Activated naive CD4-positive, alpha-beta T cell treated with anti-CD3 and anti-CD28 coated beads, Interleukin-2, amount 50 U/mL, for 72 hours (primary cell): Measurements from ENCODE around the gene SLC24A1. TPM values are rescaled to one million over a fixed set of nuclear protein-coding genes. Genes with fewer than 3 reads are reported as not detected.

Source experiments
- ATAC-seq, 2 donors: fragments of 150-1000 bp; cut with Tn5 transposase; 2 replicates each; pipeline ENCODE4 v1.10.0; 2021; ENCODE audit warnings: mild to moderate bottlenecking in 2 of 2, moderate library complexity in 2 of 2
- DNase-seq, 2 donors: peaks; one replicate each; pipeline ENCODE4 v3.0.0; 2021 to 2022; ENCODE audit warnings: low spot score in 2 of 2
- H3K27ac Mint-ChIP-seq, 2 donors: one replicate each; pipeline ENCODE4 v1.8.0; 2022; ENCODE audit warnings: mild to moderate bottlenecking in 2 of 2, mixed read lengths in 2 of 2
- H3K36me3 Mint-ChIP-seq, 2 donors: one replicate each; pipeline ENCODE4 v1.8.0; 2022; ENCODE audit warnings: mixed read lengths in 2 of 2
- H3K9me3 Mint-ChIP-seq, 2 donors: one replicate each; pipeline ENCODE4 v1.8.0; 2022; ENCODE audit warnings: mixed read lengths in 2 of 2
- total RNA-seq, 2 donors: library from RNA; stranded (reverse); gene quantifications; one replicate each; pipeline ENCODE4 v1.2.3, GENCODE V29; 2022

SLC24A1 gene
- total RNA-seq, 2 donors from 2014 or later, result 6.4 to 11.0 TPM

DNA sequence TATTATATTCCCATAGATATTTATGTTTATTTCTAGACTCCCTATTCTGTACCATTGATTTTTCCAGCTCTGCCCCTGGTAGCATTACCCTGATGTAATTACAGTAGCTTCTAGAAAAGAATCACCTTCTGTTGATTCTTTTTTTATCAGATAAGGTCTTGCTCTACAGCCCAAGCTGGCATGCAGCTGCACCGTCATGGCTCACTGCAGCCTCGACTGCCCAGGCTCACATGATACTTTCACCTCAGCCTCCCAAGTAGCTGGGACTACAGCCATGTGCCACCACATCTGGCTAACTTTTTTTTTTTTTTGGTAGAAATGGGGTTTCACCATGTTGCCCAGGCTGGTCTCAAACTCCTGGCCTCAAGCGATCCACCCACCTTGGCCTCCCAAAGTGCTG lies 41.8 kb downstream of the SLC24A1 start:
- Mint-ChIP-seq H3K9me3 (no peaks in the 10 kb centered on the region), H3K36me3 (no peaks in the 10 kb centered on the region), H3K27ac (peak overlapping the region in 1 of 2 donors; percentile 61)
- no peak for ATAC-seq
- no peak for DNase-seq

DNA sequence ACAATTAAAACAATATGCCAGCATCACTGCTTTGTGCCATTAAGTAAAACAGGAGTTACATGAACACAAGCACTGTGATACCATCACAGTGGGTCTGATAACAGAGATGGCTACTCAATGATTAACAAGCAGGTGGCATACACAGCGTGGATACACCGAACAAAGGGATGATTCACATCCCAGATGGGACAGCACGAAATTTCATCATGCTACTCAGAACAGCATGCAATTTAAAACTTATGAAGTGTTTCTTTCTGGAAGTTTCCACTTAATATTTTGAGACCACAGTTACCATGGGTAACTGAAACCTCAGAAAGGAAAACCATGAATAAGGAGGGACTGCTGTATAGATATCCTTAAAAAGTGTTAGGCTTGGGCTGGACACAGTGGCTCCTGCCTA lies 44.5 kb downstream of the SLC24A1 start:
- Mint-ChIP-seq H3K36me3 (no peaks in the 10 kb centered on the region), H3K9me3 (no peaks in the 10 kb centered on the region), H3K27ac (peak overlapping the region in 1 of 2 donors; percentile 74)
- no peak for DNase-seq
- ATAC-seq, result peak in 1 of 2 donors; percentile 55

DNA sequence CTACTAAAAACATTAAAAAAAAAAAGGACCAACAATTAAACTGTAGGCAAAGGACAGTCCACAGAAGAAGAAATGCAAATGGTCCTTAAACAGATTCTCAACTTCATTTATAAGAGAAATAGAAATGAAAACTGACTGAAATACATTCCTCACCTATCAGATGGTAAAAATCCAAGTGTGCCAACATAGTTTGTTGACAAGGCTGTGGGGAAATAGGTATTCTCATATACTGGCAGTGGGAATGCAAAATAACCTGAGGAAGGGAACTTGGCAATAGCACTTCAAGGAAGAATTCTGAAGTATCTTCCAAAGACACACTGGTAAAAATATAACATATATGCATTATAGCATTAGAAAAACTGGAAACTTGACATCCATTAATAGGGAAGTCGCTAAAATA lies 53.8 kb downstream of the SLC24A1 start:
- Mint-ChIP-seq H3K9me3 (no peaks in the 10 kb centered on the region), H3K27ac (peak overlapping the region in 1 of 2 donors; percentile 72), H3K36me3 (no peaks in the 10 kb centered on the region)
- DNase-seq (no peak), ATAC-seq (no peak)

DNA sequence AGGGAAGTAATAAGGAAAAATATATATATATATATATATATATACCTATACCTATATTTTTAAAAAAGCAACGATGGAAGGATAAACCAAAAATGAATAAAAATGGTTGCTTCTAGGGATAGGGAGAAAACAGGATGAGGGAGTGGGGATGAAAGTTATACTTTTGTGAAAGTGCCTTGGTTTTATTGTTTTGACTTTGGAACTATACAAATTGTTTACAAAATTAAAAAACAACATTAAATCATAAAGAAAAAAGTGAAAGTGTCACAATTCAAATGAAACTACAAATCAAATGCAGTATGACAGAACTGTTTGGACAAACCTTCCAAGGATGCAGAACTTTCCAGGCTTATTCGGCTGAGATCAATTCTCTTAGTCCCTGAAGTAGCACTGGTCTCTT lies 54.4 kb downstream of the SLC24A1 start:
- no peak for ATAC-seq
- no peaks in the 10 kb centered on the region for H3K36me3 Mint-ChIP-seq
- H3K9me3 Mint-ChIP-seq, result no peaks in the 10 kb centered on the region
- DNase-seq, result no peak
- H3K27ac Mint-ChIP-seq, result no peak overlapping the region

DNA sequence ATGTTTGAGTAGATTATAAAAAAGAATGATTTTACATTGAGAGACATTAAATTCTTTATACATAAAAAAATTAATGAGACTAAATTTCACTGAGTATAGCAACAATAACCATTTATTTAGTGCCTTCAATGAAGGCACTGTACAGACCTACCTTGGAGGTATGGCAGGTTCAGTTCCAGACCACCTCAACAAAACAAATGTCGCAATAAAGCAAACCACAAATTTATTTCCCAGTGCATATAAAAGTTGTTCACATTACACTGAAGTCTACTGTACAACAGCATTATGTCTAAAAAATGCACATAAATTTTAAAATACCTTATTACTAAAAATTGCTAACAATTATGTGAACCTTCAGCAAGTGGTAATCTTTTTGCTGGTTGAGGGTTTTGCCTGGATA lies 58.8 kb downstream of the SLC24A1 start:
- H3K36me3 Mint-ChIP-seq, result peaks cover 0 to 6% of the 10 kb centered on the region in 2 donors
- no peak for ATAC-seq
- DNase-seq, result no peak
- H3K9me3 Mint-ChIP-seq, result no peaks in the 10 kb centered on the region
- no peak overlapping the region for H3K27ac Mint-ChIP-seq

DNA sequence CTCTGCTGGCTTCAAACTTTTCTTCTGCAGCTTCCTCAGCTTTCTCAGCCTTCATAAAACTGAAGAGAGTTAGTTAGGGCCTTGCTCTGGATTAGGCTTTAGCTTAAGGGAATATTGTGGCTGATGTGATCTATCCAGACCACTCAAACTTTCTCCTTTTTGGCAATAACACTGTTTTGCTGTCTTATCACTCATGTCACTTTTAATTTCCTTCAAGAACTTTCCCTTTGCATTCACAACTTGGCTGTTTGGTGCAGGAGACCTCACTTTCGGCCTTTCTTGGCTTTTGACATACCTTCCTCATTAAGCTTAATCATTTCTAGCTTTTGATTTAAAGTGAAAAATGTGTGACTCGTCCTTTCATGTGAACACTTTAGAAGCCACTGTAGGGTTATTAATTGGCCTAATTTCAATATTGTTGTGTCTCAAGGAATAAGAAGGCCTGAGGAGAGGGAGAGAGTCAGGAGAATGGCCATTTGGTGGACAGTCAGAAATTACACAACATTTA lies 60.7 kb downstream of the SLC24A1 start:
- DNase-seq (no peak), ATAC-seq (peak; percentile 29 to 74)
- Mint-ChIP-seq H3K9me3 (peaks cover 0 to 3% of the 10 kb centered on the region in 2 donors), H3K36me3 (peaks cover 0 to 16% of the 10 kb centered on the region in 2 donors), H3K27ac (no peak overlapping the region)

DNA sequence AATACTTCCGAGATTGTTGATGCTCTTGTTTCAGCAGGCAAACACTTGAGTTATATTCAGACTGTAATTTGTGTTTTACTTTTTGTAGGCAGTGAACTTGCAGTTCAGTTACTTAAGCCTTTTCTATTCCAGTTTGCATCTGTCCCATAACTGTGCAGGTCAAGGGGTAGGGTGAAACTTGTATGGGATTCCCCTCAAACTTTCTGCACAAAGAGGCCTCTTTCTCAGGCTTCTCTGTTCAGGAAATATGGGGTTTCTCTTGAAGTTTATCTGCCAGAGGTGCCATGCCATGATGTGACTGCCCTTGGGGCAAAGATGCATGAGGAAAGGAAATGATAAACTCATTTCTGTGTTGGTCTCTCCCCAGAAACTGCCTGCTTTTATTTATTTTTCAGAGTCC lies 66.7 kb downstream of the SLC24A1 start:
- DNase-seq (no peak), ATAC-seq (no peak)
- no peak overlapping the region for H3K27ac Mint-ChIP-seq
- H3K36me3 Mint-ChIP-seq, result peaks cover 23 to 61% of the 10 kb centered on the region in 2 donors
- H3K9me3 Mint-ChIP-seq, result peaks cover 0 to 3% of the 10 kb centered on the region in 2 donors

DNA sequence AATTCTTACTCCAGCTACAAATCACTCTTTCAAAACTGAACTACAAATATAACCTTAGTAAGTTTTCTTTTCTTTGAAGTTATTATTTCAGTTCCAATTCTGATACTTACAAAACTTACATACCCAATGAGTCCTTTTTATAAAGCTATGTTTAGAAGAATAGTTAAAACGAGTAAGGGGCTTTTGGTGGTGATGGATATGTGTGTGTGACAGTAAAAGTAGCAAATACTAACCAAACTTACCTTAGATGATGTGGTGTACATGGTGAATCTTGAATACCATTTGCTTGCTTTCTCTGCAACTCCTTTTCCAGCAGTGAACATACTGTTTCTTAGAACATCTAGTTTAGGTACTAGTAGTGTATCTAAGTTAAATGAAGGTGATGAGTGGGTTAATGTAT lies 68.4 kb downstream of the SLC24A1 start:
- ATAC-seq, result peak in 1 of 2 donors; percentile 80
- Mint-ChIP-seq H3K36me3 (peaks cover 23 to 59% of the 10 kb centered on the region in 2 donors), H3K27ac (no peak overlapping the region), H3K9me3 (peaks cover 0 to 3% of the 10 kb centered on the region in 2 donors)
- no peak for DNase-seq

DNA sequence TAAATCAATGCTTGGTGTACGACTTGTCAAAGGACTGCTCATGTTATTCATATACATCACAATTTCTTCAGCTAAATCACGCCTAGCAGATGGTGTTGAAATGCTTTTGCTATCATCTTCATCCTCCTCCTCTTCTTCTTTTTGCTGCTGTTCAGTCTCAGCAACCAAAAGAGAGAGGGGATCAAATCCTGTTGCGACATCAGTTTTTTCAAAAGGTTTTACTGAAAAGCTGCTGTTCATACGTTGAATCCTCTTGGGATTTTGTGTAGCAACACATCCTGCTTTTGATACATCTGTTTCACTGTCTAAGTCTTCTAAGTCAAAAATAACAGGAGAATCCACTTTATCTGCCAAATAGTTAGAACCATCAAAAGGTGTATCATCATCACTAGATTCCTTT lies 69.0 kb downstream of the SLC24A1 start:
- DNase-seq (no peak), ATAC-seq (no peak)
- Mint-ChIP-seq H3K27ac (no peak overlapping the region), H3K9me3 (peaks cover 0 to 3% of the 10 kb centered on the region in 2 donors), H3K36me3 (peaks cover 23 to 58% of the 10 kb centered on the region in 2 donors)

DNA sequence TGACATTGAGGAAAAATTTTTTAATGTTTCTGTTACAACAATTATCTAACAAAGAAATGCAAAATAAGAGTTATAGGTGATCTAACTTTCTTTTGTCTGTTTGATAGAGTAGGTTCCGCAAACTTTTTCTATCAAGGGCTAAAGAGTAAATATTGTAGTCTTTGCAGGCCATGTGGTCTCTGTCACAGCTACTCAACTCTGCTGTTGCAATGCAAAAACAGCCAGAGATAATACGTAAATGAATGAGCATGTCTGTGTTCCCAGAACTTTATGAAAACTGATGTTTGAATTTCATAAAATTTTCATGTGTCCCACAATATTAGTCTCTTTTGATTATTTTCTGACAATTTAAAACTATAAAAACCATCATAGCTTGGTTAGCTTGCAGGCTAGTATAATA lies 73.3 kb downstream of the SLC24A1 start:
- no peaks in the 10 kb centered on the region for H3K9me3 Mint-ChIP-seq
- DNase-seq (no peak), ATAC-seq (no peak)
- peaks cover 12 to 39% of the 10 kb centered on the region in 2 donors for H3K36me3 Mint-ChIP-seq
- H3K27ac Mint-ChIP-seq, result no peak overlapping the region

Other genes starting within 250 kb of the SLC24A1 start
- not detected for gene IGDCC3, start 243.9 kb upstream of the SLC24A1 start, total RNA-seq
- under 1 TPM; 0.10 to 0.39 TPM for gene IGDCC4, start 199.0 kb upstream of the SLC24A1 start, total RNA-seq
- 10 to 100 TPM; 29.9 to 35.9 TPM for gene DPP8, start 104.2 kb upstream of the SLC24A1 start, total RNA-seq
- gene HACD3, start 91.5 kb upstream of the SLC24A1 start, total RNA-seq, result 10 to 100 TPM; 23.3 to 45.0 TPM
- gene INTS14, start 10.8 kb upstream of the SLC24A1 start, total RNA-seq, result 10 to 100 TPM; 48.5 to 55.4 TPM
- 10 to 100 TPM; 26.8 to 49.7 TPM for gene DENND4A, start 170.4 kb downstream of the SLC24A1 start, total RNA-seq
- gene RAB11A, start 247.6 kb downstream of the SLC24A1 start, total RNA-seq, result 100 to 1,000 TPM; 133 to 188 TPM